CD4-positive, alpha-beta T cell treated with Interleukin-1 beta for 1 hour (primary cell): ENCODE data around the gene CALML4.
A peak's percentile ranks its signal among the peaks of the same experiment; 100 is the strongest.
"Not testable (repeated sequence)": the region's sequence is repeated elsewhere in the genome, so short reads cannot be mapped to it uniquely, and the experiment has no call there.

Experiments used
- DNase-seq, 2 donors: peaks; one replicate each; pipeline ENCODE4 v3.0.0-alpha.2; 2020 to 2022

The CALML4 gene

DNA sequence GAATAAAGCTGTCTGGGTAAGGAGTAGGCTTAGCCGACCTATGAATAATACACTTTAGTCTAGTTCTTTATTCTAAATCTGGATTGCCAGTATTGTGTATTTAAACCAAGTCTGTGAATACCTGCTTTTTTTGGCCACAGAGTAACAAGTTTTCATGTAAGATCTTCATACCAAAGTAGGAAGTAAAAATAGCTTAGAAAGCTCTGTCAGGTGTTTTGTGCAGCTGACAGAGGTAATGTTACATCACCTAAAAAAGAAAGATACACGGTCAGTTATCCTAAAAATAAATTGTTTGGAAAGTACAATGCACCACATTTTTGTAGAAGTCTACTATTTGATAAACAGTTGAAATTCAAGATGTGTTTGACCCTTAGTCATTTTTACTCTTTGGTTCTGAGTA, 16.5 kb downstream of the CALML4 start:
- no peak for DNase-seq

DNA sequence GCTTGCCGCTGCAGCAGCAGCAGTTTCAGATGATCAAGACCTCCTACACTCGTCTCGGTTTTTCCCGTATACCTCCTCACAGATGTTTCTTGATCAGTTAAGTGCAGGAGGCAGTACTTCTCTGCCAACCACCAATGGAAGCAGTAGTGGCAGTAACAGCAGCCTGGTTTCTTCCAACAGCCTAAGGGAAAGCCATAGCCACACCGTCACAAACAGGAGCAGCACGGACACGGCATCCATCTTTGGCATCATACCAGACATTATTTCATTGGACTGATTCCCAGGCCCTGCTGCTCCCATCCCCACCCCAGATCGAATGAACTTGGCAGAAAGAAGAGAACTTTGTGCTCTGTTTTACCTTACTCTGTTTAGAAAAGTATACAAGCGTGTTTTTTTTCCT, 17.6 kb downstream of the CALML4 start:
- no peak for DNase-seq

DNA sequence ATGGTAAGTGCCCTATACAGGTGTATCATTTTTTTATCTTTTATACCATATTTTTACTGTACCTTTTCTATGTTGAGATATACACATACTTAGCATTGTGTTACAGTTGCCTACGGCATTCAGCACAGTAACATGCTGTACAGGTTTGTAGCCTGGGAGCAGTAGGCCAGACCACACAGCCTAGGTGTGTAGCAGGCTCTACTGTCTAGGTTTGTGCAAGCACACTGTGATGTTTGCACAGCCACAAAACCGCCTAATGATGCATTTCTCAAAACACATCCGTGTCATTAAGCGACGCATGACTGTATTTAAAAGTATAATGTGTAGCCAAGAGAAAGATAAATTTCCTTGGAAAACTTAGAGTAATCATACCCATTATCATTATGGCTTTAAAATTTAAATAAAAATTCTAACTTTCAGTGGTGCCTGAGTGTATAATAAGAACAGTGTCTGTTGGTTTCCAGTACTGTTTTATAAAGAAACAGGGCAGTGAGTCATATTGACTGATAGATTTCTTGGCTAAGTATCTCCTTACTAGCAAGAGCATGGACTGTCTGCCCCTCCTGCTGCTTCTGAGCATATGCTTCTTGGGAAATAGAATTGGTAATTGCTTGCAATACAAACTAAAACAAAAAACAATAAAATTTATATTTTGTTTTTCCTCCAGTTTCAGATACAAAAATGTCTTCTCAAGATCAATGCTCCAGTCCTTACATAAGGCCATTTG, 18.3 kb downstream of the CALML4 start:
- no peak for DNase-seq

DNA sequence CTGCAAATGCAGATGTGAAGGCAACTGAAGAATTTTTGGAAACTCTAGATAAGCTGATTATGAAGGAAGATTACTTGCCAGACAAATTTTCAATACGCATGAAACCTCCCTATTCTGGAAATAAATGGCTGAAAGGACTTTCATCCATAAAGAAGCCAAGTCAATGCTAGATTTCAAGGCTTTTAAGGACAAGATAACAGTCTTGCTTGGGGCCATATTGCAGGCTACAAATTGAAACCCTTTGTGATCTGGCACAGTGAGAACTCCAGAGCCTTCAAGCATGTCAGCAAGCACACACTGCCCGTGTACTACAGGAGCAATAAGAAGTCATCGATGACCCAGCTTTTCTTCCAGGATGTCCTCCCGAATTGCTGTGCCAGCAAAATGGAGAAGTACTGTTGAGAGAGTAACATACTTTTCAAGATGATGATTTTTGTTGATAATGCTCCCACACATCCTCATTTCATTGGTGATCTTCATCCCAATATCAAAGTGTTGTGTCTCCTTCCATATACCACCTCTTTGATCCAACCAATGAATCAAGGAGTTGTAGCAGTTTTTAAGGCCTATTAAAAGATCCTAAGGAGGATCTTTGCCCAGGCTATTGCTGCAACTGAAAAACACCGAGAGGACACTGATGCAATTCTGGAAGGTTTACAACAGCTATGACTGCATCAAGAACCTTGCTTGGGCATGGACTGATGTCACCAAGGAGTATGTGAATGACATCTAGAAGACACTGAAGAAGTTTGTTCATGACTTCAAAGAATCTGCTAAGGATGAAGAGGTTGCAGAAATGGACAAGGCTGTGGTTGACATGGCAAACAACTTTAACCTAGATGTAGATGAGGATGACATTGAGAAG, 20.3 kb downstream of the CALML4 start:
- DNase-seq: no peak

DNA sequence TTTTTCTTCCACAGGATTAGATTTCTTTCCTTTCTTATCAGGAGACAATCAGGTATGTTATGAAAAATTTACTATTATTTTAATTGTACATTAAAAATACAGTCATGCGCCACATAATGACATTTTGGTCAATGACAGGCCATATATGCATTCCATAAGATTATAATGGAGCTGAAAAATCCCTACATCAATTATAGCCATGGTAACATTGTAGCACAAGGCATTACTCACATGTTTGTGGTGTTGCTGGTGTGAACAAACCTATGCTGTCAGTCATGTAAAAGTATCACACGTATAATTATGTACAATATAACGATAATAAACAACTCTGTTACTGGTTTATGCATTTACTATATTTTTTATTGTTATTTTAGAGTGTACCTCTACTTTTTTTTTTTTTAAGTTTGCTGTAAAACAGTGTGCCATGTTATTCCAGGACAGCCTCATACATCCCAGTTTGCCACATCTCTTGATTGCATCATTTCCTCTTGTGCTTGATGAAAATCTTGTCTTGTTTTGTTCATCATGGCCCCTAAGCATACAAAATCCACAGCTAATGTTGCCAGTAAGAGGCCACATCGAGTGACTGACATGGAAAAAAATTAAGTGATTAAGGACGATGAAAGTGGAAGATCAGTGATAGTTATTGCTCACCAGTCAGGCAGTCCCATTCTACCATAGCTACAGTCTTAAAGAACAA, 21.4 kb downstream of the CALML4 start:
- no peak for DNase-seq

DNA sequence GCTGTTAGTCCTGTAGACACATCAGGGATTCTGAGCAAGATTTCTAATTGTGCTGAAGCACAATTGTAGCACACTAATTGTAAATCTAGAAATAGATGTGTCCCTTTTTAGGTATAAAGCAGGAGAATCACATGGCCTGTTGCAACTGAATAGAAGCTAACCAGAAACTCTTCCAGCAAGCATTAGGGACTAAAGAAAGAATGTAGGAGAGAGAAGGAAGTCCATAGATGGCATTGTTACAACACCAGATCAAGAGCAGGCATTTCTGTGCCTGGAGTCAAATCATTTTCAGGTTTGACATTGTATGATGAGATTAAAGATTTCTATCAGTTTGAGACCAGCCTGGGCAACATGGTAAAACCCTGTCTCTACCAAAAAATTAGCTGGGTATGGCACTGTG, 27.4 kb downstream of the CALML4 start:
- DNase-seq: no peak

DNA sequence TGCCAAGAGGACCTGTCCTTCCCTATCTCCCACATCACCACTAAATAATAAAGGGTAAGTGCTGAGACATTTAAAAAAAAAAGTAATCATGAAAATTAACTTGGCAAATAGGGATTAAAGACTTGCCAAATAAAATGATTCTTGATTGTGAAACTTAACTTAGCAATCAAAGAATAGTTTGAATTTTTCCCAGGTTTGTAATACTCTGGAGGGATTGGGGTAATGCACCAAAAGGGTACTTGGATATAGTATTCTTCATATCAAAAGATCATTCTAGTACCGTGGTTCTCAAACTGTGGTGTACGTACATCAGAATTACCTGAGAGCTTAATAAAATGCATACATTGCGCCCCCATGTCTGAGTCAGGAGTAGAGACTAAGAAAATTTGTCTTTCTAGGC, 28.5 kb downstream of the CALML4 start:
- DNase-seq: no peak

DNA sequence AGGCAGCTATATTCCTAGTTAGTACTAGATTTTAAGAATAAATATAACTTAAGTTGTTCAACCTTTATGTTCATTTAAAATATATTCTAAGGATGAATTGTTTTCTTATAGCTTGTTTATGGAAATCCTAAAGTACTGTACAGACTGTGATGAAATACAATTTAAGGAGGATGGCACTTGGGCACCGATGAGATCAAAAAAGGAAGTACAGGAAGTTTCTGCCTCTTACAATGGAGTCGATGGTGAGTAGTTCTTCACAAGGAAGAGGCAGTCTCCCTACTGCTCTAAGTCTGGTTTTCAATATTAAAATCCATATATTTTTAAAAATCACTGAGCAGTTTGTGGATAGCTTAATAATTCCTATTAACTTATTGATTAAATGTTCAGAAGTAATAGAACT, 29.6 kb downstream of the CALML4 start:
- no peak for DNase-seq

DNA sequence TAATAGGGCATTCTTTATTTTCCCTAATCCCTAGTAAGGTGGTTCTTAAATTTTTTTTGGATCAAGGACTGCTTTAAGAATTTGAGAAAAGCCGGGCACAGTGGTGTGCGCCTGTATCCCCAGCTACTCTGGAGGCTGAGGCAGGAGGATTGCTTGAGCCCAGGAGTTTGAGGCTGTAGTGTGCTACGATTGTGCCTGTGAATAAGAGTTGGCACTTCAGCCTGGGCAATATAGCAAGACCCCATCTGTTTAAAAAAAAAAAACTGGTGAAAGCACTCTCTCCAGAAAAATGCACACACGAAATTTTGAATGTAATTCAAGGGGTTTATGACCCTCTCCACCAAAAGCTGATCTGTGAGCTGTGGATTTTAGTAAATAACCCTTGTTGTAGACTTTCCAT, 32.0 kb downstream of the CALML4 start:
- no peak for DNase-seq

DNA sequence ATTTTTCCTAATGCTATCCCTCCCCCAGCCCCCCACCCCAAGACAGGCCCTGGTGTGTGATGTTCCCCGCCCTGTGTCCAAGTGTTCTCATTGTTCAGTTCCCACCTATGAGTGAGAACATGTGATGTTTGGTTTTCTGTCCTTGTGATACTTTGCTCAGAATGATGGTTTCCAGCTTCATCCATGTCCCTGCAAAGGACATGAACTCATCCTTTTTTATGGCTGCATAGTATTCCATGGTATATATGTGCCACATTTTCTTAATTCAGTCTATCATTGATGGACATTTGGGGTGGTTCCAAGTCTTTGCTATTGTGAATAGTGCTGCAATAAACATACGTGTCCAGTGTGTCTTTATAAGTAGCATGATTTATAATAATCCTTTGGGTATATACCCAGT, 33.1 kb downstream of the CALML4 start:
- not testable (repeated sequence) for DNase-seq

DNA sequence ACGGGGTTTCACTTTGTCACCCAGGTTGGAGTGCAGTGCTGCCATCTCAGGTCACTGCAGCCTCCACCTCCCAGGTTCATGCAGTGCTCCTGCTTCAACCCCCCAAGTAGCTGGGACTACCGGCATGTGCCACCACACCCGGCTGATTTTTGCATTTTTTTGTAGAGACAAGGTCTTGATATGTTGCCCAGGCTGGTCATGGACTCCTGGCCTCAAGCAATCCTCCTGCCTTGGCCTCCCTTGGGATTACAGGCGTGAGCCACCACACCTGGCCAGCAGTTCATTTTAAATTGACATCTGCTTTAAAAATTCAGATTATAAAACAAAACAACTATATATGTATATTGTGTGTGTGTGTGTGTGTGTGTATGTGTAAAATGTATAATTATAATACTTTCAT, 38.3 kb downstream of the CALML4 start:
- DNase-seq: no peak

DNA sequence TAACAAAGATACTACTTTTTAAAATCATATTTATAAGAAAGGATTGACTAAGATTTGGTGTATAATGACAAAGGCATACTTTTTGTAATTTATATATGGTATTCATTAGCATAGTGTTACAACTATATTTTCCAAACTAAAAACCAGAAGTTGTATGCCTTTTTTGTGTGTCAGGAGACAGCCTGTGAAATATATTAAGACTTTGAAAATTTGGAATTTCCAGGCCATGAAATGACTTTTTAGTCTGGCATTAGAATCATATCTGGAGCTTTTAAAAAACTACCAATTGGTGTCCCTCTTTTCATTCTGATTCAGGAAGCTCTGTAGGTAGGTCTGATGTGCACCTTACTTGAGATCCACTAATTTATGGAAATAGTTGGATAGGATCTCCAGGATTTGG, 41.9 kb downstream of the CALML4 start:
- no peak for DNase-seq

DNA sequence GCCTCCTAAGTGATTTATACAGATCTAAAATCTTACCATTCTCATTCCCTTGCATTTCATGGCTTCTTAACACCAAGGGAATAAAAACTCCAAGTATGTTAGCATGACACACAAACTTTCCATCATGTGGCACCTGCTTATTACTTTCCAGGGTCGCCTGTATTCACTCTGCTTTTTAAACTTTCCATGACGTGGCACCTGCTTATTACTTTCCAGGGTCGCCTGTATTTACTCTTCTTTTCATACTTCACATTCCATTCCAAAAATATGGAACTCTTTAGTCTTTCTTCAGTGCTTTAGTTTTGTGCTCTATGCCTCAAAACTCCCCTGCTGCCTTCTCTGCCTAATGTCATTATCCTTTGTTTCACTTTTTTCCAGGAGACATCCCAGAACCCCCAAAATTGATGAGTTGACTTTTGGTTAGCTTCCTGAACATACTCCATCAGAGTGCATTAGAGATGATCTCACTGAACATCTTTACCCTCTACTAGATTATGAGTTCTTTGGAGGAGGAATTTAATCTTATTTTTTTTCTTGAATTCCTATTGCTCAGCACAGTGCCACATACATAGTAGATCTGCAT, 47.0 kb downstream of the CALML4 start:
- no peak for DNase-seq

DNA sequence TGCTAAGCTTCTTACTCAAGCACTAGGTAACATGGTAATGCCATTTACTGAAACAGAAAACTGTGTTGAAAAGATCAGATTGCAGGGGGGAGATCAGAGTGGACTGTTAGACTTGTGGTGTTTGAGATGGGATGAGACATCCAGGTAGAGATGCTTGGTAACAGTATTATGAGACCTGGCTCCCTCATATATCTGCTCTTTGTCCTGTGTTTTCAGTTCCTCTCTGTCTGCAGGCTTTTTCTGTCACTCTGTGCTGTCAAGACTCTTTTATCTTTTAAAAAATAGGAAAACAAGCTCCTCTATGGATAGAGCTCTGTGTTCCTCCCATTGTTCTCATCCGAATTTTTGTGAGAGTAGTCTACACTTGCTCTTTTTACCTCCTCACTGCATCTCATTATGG, 48.1 kb downstream of the CALML4 start:
- DNase-seq: no peak

DNA sequence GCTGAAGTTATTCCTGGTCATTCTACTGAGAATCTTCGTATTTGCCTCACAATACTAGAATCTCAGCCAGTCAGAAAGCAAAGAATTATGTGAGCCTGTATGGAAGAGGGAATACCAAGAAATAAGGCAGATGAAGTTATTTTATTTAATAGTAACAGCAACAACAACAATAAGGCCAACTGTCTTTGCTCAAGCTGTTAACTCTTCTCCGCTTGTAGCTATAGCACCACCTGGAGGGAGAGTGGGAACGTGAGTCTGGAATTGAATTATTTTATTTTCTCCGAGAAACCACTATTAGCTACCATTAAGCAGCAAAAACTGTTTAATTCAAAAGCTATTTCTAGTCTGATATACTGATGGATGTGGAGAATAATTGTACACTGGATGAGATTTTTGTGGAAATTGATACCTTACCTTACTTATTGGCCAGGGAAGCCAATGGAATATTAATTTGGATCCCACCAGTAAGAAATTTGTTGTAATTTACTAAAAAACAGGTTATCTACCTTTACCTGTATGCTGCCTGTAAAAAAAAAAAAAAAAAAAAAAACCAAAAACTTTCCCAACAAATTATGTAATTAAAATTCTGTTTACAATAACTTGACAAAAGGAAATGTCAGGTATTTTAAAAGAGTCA, 50.1 kb downstream of the CALML4 start:
- DNase-seq: peak in 1 of 2 donors; percentile 30

DNA sequence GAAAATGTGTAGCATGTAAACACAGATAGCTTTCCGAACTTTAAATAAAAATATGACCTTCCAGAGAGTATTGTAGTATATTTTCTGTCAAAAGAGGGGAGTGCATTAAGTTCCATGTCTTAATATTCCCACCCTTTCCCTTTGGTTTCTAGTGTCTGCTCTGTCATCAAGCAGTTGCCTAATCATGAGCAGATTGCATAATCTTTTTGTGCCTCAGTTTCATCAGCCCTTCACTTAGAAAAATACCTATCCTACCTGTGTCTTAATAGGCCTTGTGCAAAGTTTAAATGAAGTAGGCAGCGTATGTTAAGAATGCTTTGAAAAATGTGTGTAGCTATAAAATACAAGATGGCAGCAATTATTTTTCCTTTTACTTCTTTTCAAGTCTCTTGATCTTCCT, 52.8 kb downstream of the CALML4 start:
- DNase-seq: no peak

DNA sequence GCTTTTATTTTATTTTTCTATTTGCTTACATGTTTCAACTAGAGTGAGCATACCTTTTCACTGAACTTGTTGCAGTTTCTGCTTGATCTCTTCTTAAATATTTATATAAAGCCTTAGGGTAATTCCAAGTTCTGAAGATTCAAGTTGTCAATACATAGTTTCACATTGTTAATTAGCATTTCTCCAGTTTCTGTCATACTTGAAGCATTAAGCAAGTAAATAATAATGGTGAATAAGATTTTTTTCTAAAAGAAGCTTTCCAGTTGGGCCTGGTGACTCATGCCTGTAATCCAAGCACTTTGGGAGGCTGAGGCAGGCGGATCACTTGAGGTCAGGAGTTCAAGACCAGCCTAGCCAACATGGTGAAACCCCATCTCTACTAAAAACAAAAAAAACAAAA, 53.9 kb downstream of the CALML4 start:
- no peak for DNase-seq

DNA sequence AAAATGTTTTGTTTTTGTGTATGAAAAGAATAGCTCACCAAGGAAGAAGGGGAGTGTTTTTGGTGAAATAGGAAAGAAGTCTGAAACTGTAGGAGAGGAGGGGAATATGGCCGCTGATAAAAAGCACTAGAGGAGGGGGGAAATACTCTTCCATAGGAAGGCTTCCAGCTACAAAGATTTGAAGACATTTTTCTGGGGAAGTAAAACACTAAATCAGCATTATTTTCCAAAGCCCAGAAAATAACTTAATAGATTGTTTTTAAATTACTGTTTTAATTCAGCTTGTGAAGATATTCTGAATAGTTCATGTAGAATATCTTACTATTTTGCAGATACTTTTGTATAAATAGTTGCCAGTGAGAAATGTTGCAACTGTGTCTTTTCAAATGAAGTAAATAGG, 54.9 kb downstream of the CALML4 start:
- DNase-seq: no peak

DNA sequence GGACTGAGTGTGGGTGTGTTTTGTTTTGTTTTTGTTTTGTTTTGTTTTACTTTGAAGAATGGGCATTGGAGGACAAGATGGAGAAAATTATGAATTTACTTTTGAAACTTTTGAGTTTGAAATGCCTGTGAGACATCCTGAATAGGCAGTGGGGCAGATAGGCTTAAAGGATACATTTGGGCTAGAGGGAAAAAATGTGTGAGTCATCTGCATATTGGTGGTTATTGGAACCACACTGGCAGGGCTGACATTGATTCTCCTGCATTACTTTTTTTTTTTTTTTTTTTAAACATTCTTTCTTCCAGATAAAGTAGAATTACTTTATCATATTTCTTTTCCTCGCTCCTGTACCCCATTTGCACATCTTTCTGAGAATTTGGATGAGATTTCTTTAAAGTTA, 56.1 kb downstream of the CALML4 start:
- no peak for DNase-seq

DNA sequence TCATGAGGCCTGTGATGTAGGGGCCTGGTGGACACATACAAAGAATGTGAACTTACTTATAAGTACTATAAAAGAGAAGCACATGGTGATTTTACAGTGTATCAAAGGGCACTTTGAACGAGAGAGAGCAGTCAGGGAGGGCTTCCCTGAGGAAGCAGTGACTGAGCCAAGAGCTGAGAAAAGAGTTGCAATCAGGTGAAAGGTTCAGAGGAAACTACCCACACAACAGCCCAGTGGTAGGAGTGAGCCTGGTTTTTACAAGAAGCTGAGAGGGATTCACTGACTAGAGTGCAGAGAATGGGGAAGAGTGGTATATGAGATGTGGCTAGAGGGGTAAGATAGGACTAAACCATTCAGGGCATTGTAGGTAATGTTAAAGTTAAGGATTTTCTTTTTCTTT, 57.1 kb downstream of the CALML4 start:
- no peak for DNase-seq

DNA sequence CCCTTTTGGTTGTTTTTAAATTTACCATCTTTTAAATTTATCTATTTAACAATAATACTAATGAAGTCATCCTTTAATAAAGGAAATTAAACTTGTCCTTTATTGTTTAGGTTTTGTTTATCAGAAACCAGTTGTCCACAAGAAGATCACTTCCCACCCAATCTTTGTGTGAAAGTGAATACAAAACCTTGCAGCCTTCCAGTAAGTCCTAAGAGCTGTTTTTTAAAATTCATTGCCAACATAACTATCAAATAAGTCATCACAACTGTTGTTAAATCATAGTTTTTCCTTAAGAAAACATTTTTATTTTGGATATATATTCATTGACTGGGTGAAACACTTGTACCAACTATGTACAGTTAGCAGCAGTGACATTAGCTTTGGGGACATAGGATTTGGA, 59.4 kb downstream of the CALML4 start:
- no peak for DNase-seq

DNA sequence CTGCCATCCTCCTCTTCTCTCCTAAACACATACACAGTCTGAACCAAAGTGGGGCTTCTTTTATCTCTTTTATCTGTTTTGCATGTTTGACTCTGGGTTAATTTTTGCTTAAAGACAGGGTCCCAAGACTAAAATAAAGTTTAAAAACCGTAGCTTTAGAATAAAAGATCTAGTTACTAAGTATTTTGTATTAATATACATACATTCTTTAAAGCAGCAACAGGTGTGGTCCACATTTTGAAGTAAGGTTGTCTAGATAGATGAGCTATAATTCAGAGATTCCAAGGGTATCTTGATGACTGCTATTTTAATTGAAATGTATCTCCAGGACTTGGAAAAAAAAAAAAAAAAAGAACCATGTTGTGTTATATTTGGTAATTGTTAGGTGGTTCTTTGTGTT, 61.3 kb downstream of the CALML4 start:
- DNase-seq: no peak

DNA sequence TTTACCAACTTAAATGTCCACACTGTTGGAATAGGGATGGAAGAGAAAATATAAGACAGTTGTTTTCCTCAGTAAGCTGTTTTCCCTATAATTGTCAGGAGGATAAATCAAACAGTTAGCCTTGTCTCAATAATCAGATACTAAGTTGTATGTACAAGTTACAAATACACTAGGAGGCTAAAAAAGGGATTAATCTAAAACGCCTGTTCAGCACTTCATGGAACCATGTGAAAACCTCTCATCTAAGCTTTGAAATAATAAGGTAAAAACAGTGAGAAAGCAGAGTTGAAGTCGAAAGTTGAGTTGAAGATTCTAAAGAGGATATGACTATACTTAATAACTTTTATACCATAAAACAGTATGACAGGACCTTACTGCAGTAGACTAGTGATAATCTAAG, 62.0 kb downstream of the CALML4 start:
- no peak for DNase-seq
